GM19463 (cell line): Measurements from ENCODE around the gene HAPLN1.
"Not testable (repeated sequence)": the region's sequence is repeated elsewhere in the genome, so short reads cannot be mapped to it uniquely, and the experiment has no call there.

Experiments
- ATAC-seq: cut with Tn5 transposase; IDR thresholded peaks from one replicate; pipeline ENCODE4 v1.9.1; 2021; ENCODE audit warnings: mild to moderate bottlenecking, moderate library complexity; ENCODE audit not compliant: unreplicated experiment

HAPLN1 gene

DNA sequence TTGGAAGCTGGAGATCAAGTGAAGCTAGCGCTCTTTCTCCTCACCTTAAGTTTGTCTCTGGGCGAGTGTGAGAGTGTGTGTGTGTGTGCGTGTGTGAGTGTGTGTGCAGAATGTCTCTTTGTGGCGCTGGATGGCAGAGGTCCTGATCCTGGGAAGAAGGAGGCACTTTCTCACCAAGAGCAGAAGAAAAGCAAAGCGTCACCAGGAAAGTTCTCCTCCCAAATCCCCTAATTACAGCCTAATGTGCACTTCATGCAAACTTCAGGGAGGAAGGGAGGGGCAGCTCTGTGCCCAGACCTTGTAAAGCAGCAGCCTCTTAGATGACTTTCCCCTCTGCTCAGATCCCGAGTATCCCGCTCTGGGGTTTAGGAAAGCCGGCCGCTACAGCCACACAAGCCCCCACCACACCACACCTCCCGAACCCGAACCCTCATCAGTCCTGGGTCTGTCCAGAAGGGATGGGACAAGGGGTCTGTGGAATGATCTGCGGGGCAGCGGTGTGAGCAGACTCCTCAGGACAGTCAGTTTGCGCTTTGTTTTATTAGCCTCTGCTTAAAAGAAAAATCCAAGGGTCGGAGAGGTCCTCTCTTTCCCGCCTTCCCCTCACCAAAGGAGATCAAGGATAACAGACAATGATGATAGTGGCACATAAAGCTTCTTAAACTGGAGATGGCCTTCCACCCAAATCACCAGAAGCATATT is at the start of gene HAPLN1:
Gene HAPLN1 (minus strand): TSS at position 20 of the 702 bp plus-strand sequence. CDS start 47,332 bp downstream, outside the sequence.
- ATAC-seq, result no peak

DNA sequence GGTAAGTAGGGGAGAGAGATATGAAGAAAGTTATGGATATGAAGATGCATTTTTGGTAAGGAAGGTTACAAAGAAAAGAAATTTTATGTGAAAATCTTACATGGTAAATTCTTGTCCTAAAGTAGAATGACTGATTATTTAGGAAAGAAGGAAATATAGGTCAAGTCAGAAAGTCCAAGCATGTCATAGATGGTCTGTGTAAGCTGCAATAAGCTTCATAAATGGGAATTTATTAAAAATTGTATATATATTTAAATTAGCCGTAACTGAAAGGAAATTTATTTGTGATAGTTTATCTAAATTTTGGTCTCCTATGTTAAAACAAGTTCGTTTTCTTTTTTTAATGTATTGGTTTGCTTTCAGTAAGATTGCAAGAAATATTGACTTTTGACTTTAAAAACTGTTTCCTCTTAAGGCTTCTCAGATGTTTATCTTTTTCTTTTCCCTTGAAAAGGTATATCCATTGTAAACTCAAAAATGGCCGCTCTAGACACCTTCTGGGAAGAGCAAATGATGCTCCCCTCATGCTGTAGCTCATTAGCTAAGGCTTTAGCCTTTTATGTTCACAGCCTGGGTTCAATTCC is 46.8 kb upstream of the HAPLN1 start:
- no peak for ATAC-seq

DNA sequence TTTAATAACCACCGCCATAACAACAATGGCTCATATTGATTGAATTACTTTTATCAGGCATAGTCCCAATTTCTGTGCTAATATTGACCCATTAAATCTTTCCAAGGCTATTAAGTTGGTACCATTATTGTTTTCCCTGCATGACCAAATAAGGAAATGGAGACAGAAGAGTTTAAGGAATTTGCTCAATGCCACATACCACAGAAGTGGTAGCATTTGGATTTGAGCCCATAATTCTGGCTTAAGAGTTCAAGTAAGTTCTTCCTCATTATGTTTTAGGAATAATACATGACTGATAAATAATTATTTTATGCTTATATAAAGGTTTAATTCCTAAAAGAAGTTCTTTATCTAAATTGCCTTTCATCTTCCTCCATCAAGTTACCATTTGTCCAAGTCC is 43.4 kb upstream of the HAPLN1 start:
- no peak for ATAC-seq

DNA sequence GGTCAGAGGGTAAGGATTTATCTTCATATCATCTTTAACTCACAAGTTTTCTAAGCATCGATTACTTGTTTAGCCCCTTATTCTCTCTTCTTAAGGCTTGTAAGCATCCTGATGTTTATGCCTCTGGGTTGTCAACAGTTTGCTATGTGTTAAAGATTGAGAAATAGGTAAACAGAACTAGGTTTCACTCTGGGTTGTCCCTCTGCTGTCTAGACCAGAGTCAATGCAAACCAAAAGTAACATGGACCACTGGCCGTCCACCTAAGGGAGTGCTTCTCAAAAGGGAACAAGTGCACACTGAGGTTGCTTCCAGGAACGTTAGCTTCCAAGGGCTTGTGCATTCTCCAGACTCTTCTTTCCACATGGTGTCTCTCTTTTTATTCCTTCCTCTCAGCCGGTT is 39.9 kb upstream of the HAPLN1 start:
- no peak for ATAC-seq

DNA sequence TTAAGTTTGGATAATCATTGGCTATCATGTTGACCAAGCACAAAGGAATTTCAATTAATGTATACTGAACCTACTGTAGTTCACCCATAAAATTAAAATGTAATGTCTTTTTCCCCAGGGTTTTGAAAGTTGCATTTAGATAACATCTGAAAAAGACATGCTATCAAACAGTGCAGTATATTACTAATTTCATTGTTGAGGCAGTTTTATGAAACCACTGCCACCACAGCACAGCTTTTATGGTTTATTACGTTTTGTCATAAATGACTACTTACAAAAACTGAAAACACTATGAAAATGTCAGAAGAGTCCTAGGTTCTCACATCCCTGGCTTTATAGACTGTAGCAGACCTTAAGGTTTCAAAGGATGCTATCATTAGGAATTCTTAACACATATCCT is 32.0 kb upstream of the HAPLN1 start:
- no peak for ATAC-seq

DNA sequence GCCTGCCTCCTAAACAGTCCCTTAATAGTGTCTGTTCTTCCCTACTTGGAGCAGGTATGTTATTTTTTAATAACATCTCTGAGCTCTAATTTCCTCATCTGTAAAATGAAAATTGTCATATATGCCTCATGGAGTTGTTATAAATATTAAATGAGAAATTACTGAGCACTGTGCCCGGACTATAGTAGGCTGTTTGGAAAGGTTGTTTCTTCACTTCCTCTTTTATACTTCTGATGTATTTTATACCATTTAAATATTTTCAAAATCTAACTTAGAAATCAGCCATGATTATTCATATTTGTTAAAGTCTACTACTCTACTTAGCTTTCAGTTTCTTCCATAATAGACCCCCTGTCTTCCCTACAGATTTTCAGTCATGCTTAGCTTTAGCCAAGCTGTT is 30.5 kb upstream of the HAPLN1 start:
- ATAC-seq, result no peak

DNA sequence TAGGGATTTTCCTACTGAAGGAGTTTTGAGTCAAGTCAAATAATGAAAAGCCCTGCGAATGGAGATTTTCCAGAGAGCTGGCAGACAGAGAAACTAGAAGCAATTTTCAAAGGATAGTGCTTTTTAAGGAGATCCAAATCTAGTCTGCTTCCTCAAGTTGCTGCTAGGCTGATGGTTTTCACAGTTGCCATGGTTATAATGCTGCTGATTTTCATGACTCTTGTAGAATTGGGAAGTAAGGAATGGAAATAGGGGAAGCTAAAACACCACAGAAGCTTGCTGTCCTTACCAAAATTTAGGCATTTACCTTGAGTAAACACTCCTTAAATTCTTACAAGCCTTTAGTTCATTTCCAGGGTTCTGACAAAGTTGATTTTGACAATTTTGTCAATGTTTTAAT is 30.1 kb upstream of the HAPLN1 start:
- no peak for ATAC-seq

DNA sequence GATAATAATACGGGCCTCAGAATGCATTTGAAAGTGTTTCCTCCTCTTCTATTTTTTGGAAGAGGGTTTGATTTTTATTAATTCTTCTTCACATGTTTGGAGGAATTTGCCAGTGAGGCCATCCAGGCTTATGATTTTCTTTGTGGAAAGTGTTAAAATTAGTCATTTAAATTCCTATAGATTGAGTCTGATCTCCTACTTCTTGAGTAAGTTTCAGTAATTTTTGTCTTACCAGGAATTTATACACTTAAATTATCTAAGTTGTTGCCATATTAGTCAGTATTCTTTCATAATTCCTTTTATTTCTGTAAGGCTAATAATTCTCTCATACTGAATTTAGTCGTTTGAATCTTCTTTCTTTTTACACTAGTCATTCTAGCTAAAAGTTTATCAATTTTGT is 25.2 kb upstream of the HAPLN1 start:
- no peak for ATAC-seq

DNA sequence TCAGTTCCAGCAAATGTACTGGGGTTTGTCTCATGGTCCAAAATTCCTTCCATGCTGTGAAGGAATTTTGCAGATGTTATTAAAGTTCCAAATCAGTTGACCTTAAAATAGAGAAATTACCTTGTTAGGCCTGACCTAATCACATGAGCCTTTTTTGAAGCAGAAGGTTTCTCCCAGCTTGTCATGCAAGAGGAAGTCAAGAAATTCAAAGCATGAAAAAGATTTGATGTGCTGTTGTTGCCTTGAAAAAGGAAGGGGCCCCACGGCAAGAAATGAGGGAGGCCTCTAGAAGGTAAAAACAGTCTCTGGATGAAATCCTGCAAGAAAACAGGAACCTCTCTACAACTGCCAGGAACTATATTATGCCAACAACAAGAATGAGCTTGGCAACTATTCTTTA is 24.2 kb upstream of the HAPLN1 start:
- no peak for ATAC-seq

DNA sequence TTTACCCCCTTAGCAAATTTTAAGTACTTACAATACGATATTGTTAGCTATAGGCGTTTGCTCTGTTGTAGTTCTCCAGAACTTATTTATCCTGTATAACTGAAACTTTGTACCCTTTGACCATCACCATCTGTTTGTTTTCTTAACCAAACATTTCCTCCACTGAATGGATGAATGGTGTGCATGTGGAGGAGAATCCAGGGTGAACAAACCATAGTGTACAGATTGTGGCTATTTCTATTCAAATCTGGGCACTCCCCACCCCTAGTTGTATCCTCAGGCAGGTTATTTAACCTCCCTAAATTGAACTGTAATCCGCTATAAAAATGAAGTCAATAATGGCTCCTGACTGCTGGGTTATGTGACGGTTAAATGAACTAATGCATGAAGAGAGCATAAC is 21.4 kb upstream of the HAPLN1 start:
- no peak for ATAC-seq

DNA sequence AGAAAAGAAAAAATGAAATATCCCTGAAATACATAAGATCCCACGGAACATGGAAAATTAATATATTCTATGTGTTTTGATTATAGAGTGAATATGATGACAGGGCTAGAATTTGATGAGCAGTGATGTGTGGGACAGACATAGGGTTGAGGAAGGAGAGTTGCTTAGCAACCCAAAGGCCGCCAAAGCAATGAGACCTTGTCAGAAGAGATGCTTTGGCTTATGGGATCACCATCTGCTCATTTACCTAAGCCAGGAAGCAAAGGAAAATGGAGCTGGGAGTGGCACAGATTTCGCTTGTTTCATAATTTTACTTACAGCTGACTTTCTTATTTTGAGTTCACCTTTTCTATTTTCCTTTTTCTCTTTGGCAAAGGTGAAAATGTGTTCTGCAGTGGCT is 20.9 kb upstream of the HAPLN1 start:
- no peak for ATAC-seq

DNA sequence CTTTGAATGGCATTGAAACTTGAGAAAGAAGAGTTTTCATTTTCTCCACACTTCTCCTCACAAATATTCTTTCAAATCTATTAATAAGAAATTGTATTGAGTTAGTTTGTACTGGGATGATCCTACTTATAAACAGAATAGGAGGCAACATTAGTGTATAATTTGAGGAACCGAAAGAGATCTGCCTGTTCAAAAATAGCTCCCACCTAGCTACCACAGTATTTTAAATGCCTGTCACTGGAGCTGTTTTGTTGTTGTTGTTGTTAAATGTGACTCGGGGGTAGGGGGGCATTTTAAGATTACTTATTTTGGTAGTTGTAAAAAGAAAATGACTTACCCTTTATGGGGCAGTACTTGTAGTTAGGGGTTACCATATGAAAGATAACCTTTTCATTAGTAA is 20.1 kb upstream of the HAPLN1 start:
- ATAC-seq, result peak; percentile 80

DNA sequence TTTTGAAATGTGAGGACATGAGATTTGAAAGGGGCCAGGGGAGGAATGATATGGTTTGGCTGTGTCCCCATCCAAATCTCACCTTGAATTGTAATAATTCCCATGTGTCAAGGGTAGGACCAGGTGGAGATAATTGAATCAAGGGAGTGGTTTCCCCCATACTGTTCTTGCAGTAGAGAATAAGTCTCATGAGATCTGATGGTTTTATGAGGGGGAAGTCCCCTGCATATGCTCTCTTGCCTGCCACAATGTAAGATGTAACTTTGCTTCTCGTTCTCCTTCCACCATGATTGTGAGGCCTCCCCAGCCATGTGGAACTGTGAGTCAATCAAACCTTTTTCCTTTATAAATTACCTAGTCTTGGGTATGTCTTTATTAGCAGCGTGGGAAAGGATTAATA is 15.5 kb upstream of the HAPLN1 start:
- ATAC-seq, result not testable (repeated sequence)

DNA sequence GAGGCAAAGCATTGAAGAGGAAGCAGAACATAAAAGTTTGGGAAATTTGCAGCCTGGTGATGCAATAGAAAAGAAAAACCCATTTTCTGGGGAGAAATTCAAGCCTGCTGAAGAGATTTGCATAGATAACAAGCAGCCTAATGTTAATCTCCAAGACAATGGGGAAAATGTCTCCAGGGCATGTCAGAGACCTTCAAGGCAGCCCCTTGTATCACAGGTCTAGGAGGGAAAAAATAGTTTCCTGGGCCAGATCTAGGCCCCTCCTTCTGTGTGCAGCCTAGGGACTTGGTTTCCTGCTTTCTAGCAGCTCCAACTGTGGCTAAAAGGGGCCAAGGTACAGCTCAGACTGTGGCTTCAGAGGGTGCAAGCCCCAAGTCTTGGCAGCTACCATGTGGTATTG is 14.4 kb upstream of the HAPLN1 start:
- ATAC-seq, result not testable (repeated sequence)

DNA sequence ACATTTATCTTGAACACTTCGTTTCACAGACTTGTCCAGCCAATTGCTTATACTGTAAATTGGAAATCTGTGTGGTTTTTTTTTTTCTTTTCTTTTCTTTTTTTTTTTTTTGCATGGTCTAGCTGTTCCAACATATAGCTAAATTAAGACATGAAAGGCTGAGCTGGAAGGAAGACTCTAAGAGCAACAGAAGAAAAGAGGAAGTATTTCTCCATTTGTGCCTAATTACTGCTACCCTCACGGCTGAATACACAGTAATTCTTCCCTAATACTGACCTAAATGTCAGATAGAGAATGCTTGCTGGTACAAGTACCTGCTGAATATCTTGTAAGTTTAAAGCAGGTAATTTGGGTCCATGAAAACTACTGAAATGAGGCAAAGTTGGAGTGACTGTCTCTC is 11.0 kb upstream of the HAPLN1 start:
- ATAC-seq, result no peak

DNA sequence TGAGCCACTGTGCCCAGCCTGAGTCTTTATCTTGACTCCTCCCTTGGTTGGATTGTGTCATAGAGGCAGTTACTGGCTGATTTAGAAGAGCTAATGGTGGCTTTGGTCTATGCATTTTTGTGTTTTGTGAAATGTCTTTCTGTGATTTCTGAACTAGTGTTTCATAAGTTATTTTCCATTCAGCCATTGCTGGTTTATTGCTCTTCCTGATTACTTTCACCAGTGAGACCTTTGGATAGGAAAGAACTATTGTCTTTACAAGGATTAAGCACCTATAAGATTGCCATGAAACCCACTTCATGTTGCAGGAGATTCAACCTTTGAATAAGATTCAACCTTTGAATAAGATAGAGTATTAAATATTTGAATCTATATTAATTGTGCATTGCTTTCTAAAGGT is 8.7 kb upstream of the HAPLN1 start:
- ATAC-seq, result no peak

DNA sequence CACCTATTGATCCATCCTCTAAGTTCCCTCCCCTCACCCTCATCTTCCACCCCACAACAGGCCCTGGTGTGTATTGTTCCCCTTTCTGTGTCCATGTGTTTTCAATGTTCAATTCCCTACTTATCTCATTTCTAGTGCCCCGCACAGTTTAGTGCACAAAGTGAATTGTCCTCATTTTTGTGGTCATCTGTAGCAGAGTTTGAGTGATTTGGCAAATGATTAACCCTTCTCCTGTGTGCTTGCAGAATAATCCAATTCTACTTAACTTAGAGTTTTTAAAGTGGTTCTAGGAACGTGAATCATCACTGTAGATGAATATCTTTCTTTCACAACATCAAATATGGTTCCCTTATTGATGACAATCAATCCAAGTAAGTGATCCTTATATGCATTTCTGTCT is 6.3 kb upstream of the HAPLN1 start:
- no peak for ATAC-seq

DNA sequence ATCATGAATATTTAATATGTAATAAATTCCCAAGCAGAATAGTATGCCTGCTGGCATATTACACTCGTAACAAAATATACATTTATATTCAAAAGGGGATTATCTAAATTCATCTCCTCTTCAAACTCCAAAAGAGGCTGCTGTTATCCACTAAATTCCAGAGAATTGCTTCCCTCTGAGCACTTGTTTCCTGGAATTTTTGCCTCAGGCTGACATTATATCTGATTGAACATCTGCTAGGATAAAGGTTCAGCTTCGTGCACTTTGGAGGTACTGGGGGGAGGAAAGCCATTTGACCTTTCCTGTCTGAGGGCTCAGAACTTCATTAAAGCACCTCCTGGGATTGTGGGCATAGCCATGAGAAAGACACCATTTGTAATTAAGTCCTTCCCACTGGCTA is 4.3 kb upstream of the HAPLN1 start:
- no peak for ATAC-seq

DNA sequence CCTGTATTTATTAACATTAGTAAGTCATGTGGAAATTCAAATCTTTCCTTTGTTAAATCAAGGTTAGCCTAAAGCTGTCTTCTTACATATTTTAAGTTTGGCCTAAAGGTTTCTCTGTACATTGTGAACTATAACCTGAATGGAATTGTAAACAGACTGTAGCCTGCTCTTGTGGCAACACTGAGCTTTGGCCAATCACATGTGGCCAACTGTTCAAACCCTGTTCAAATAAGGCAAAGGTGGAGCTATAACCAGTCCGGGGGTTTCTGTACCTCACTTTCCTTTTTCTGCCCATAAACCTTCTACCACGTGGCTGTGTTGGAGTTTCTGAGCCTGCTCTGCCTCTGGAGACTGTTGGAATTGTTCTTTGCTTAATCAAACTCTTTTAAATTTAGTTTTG is 3.3 kb upstream of the HAPLN1 start:
- ATAC-seq, result no peak

DNA sequence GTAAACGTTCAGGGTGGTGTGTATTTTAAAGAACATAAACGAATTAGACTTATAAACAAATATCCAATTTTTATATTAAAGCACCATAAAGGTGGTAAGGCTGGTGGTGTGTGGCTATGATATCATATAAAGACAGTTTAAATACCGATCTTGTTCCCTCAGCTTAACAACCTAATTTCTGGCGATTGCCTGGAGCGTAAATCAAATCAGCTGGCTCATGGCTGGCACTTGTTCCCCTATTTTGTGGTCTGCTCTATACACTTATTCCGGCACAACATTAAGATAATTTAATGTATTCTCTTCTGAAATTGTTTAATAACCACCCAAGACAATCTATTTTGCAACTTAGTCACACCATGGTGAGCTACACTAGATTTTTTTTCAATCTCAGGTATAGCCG is 2.4 kb upstream of the HAPLN1 start:
- no peak for ATAC-seq

DNA sequence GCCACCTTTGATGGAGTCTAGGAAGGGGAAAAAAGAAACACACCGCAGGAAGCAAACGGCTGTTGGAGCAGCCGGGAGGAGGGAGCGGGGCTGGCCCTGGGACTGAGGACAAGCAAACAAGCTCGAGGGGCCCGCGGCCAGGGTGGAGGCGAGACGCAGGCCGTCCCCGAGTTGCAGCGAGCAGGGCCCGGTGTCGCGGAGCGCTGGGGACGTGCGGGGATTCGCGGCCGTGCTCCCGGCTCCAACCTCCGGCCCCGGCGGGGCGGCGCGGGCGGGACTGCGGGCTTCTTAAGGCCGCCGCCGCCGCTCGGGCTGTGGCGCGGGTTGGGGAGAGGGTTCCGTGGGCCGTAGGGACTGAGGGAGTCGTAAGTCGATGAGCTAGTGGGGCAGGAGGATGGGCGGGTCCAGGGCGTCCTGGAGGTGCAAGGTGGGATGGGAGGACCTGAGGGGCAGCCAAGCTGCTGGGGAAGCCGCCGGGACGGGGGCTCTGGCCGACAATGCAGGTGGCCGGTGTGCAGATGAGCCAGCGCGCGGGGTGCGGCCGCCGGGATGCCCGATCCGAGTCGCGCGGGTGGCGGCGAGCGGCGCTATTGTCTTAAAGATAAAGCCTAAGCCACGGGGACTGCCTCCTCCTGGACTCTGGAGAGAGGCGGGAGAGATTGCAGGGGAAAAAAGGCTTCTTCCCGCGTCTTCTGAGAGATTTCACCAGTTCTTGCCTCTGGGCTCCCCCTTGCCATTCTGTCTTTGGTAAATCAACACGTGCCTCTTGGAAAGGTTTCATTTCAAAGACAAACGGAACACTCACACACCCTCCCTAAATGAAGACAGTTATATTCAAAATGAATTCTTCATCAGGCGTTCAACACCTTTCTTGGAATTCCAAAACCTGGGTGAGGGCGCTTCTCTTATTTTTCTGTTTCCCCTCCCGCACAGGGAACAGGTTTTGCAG is 1.6 kb upstream of the HAPLN1 start:
- peak; percentile 67 for ATAC-seq

DNA sequence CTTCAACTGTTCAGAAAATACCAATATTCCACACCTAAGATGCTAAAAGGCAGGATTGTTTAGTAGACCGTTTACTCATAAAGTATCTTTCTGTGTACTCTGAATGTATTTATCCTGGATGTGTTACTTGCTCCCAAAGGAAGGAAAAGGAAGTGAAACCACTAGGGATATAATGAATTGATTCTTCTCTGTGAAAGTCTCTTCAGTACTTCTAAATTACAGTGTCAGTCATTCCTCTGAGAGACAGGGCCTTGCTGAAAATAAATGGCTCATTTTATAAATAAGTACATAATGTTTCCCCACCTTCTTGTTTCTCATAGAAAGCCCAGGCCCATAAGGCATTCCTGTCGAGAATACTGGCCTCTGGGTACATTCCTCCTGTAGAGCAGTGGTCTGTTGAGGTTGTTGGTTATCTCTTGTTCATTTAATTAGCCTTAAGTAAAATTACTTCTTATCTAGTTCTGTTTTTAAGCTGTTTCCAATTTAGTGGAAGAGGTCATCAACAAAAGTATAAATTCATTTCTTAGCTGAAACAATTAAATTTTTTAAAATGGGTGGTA is 1.6 kb downstream of the HAPLN1 start:
- ATAC-seq, result no peak
